Astrocyte of the cerebellum (primary cell): ENCODE data around the gene PAWR.
"Not testable (repeated sequence)": the region's sequence is repeated elsewhere in the genome, so short reads cannot be mapped to it uniquely, and the experiment has no call there.

Experiments
- DNase-seq: peaks from one replicate; pipeline ENCODE4 v3.0.0-alpha.2; 2011; ENCODE audit warnings: low read depth
- H3K4me3 ChIP-seq: 2 replicates; pipeline ENCODE4 v1.5.1; 2011; ENCODE audit warnings: mild to moderate bottlenecking, low read depth, low read length, moderate library complexity
- in situ Hi-C: cut with HindIII; loops from 2 replicates; pipeline ENCODE4 v1.10.0; 2017; ENCODE audit warnings: low sequenced_read_pairs
- TF ChIP-seq, protein P1 (sequence below): IDR thresholded peaks from 2 replicates; pipeline ENCODE4 v1.5.1; 2012; ENCODE audit warnings: low read length, low read depth, moderate library complexity, mild to moderate bottlenecking; ENCODE audit errors: missing control alignments

Gene PAWR

DNA sequence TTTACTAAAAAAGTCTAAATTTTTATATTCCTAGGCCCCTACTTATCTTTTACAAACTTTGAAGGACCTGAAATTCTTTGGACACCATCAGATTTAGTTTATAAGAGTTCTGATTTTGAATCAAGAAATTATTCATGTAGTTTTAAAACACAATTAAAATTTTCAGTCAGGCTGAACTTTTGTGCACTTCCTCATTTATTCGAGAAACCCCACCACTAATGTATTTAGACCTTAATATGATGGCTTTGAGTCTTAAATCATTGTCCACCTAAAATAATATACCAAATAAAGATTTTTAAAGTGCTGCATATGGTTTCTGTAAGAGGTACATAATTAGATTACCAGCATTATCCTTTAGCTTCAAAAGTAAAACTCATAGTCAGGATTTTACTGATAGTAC is 103.4 kb downstream of the PAWR start:
- TF ChIP-seq, protein P1, sequence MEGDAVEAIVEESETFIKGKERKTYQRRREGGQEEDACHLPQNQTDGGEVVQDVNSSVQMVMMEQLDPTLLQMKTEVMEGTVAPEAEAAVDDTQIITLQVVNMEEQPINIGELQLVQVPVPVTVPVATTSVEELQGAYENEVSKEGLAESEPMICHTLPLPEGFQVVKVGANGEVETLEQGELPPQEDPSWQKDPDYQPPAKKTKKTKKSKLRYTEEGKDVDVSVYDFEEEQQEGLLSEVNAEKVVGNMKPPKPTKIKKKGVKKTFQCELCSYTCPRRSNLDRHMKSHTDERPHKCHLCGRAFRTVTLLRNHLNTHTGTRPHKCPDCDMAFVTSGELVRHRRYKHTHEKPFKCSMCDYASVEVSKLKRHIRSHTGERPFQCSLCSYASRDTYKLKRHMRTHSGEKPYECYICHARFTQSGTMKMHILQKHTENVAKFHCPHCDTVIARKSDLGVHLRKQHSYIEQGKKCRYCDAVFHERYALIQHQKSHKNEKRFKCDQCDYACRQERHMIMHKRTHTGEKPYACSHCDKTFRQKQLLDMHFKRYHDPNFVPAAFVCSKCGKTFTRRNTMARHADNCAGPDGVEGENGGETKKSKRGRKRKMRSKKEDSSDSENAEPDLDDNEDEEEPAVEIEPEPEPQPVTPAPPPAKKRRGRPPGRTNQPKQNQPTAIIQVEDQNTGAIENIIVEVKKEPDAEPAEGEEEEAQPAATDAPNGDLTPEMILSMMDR, result no peak
- H3K4me3 ChIP-seq, result no peak overlapping the region
- in situ Hi-C loops, result no loop called here
- DNase-seq, result no peak

DNA sequence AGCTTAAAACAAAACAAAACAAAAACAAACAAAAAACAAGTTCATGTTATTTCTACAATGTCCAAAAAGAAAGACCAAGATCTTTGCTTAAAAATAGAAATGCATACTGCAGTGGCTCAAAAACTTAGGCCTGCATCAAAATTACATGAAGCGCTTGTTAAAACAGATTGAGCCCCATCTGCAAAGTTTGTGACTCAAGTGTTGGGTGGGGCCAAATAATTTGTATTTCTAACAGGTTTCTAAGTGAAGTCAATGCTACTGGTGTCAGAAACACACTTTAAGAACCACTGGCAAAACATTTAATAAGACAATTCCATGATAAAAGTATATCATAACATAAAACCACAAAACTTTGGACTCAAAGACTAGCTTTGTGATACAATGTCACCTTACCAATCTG is 105.6 kb downstream of the PAWR start:
- TF ChIP-seq, protein P1, result no peak
- DNase-seq, result no peak
- in situ Hi-C loops, result no loop called here
- H3K4me3 ChIP-seq, result no peak overlapping the region

DNA sequence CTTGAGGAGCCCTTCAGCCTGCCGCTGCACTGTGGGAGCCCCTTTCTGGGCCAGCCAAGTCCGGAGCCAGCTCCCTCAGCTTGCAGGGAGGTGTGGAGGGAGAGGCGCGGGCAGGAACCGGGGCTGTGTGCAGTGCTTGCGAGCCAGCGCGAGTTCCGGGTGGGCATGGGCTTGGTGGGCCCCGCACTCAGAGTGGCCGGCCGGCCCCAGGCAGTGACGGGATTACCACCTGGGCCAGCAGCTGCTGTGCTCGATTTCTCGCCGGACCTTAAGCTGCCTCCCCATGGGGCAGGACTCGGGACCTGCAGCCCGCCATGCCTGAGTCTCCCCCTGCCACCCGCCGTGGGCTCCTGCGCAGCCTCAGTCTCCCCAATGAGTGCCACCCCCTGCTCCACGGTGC is 116.9 kb downstream of the PAWR start:
- H3K4me3 ChIP-seq, result no peak overlapping the region
- DNase-seq, result no peak
- TF ChIP-seq, protein P1, result no peak
- in situ Hi-C loops, result loop anchor here (25.0 kb wide), 1 partner anchor 613 kb away; no protein-coding TSS in a partner anchor

DNA sequence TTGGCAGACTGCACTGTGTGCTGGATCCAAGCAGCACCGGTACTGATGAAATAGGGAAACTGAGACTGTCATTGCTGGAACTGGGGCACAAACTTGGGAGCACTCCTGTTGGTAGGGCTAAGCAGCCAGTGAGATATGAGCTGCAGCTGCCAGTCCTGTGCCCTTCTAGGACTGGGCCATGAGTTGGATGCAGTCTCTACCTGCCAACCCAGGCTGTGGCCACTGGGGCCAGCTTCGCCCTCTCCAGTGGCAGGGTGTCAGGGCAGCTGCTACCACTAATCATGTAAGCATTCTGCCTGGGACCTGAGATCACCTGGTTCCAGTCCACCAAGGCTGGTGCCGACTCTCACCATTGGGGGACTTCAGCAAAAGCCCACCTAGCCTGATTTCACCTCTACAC is 121.1 kb downstream of the PAWR start:
- DNase-seq, result no peak
- TF ChIP-seq, protein P1, result no peak
- in situ Hi-C loops, result loop anchor here (5.0 to 25.0 kb wide), 2 partner anchors 48 to 618 kb away; no protein-coding TSS in a partner anchor
- H3K4me3 ChIP-seq, result no peak overlapping the region

DNA sequence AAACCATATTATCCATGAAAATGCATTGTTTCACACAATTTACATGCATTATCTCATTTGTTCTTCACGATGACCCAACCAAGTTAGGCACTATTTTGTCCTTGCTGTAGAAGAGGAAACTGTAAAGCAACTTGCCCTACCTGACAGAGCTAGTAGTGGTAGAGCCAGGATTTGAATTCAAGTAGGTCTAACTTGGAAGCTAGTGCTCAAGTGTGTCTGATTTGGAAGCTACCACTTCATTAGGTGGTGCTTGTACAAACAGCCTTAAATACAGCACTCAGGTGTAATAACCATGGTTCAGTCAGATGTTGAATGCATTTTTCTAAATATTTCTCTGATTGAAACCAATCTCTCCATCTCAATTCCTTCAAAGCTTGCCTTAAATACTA is 123.6 kb downstream of the PAWR start:
- H3K4me3 ChIP-seq, result no peak overlapping the region
- DNase-seq, result no peak
- TF ChIP-seq, protein P1, result no peak
- in situ Hi-C loops, result loop anchor here (5.0 to 25.0 kb wide), 2 partner anchors 50 to 620 kb away; no protein-coding TSS in a partner anchor

DNA sequence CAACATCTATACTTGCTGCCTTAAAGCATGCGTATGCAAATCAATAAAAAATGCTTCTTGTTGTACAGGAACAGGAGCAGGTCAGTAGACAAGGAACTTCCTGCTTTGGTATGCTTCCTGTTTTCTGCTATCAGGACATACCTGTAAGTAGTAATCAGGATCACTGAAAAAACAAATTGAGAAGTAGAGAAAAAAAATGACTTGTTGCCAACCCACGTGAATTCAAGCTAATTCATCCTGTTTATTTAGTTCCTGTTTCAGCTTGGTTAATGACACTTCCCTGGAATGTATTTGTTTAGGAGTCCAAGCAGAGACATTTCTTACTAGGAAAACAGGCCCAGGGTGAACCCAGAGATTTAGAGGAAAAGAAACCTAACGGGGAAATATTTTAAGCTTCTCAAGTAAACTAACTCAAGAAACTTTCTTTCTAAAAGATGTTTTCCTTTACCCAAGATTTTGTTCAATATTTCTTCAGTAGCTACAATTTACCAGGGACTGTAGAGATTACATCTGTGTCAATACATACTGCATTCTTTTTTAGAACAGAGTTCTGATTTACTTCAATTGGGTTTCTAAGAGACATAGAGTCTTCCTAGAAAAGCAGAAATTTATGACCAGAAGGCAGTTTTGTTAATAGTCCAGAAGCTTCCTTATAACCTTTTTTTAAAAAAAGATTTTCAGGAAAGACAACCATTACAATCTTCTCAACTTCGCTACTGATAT is 124.2 kb downstream of the PAWR start:
- TF ChIP-seq, protein P1, result no peak
- no peak for DNase-seq
- in situ Hi-C loops, result loop anchor here (5.0 to 25.0 kb wide), 2 partner anchors 51 to 621 kb away; no protein-coding TSS in a partner anchor
- no peak overlapping the region for H3K4me3 ChIP-seq

DNA sequence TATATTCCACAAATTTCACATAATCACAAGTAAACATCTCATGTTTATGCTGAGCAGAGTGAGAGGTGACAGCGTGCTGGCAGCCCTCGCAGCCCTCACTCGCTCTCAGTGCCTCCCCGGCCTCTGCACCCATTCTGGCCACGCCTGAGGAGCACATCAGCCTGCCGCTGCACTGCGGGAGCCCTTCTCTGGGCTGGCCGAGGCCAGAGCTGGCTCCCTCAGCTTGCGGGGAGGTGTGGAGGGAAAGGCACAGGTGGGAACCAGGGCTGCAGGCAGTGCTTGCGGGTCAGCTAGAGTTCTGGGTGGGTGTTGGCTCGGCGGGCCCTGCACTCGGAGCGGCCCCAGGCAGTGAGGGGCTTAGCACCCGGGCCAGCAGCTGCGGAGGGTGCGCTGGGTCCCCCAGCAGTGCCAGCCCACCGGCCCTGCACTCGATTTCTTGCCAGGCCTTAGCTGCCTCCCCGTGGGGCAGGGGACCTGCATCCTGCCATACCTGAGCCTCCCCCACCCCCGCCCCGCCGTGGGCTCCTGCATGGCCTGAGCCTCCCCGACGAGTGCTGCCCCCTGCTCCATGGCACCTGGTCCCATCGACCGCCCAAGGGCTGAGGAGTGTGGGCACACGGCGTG is 125.9 kb downstream of the PAWR start:
- H3K4me3 ChIP-seq, DNase-seq: not testable (repeated sequence)
- in situ Hi-C loops, result loop anchor here (5.0 to 25.0 kb wide), 2 partner anchors 52 to 622 kb away; no protein-coding TSS in a partner anchor
